HL-60 (cell line): ENCODE results near the gene DLG5.

Experiments used
- DNase-seq, 2 experiments: peaks; one replicate each; pipeline ENCODE4 v3.0.0-alpha.2; 2010 to 2020; ENCODE audit warnings: low read depth in 1 of 2, low spot score in 1 of 2
- H3K27ac ChIP-seq: fragments of 250-450 bp; sonication (Bioruptor Pico); replicated peaks from 2 replicates; pipeline ENCODE4 v1.5.1; 2020; ENCODE audit warnings: mild to moderate bottlenecking, moderate library complexity
- H3K27me3 ChIP-seq: fragments of 250-450 bp; sonication (Bioruptor Pico); 2 replicates; pipeline ENCODE4 v1.5.1; 2021; ENCODE audit warnings: mild to moderate bottlenecking, moderate library complexity; ENCODE audit not compliant: insufficient read depth, poor library complexity, severe bottlenecking
- H3K4me3 ChIP-seq: replicated peaks from 2 replicates; pipeline ENCODE4 v1.5.1; 2011; ENCODE audit warnings: mild to moderate bottlenecking, control low read depth, low read length; ENCODE audit not compliant: insufficient read depth
- CTCF ChIP-seq: IDR thresholded peaks from one replicate; pipeline ENCODE4 v1.5.1; 2011; ENCODE audit warnings: low read length, control low read depth, inconsistent platforms; ENCODE audit not compliant: insufficient read depth
- GABPA ChIP-seq: IDR thresholded peaks from 2 replicates; pipeline ENCODE4 v1.6.1; 2012; ENCODE audit warnings: low read depth
- POLR2AphosphoS5 ChIP-seq: IDR thresholded peaks from 2 replicates; pipeline ENCODE4 v1.6.1; 2012; ENCODE audit warnings: low read depth
- SPI1 ChIP-seq: IDR thresholded peaks from 2 replicates; pipeline ENCODE4 v1.6.1; 2012; ENCODE audit warnings: low read depth, mild to moderate bottlenecking, borderline replicate concordance
- TF ChIP-seq, protein P1 (sequence below): IDR thresholded peaks from 2 replicates; pipeline ENCODE4 v1.6.1; 2012; ENCODE audit warnings: low read depth; ENCODE audit not compliant: insufficient replicate concordance

The DLG5 gene

GRCh38 chr10:77925795-77926565 lies 575 bp downstream of the DLG5 start:
- TF ChIP-seq POLR2AphosphoS5: no peak
- no peak for TF ChIP-seq SPI1
- TF ChIP-seq GABPA: no peak
- no peak for TF ChIP-seq CTCF
- TF ChIP-seq, protein P1, sequence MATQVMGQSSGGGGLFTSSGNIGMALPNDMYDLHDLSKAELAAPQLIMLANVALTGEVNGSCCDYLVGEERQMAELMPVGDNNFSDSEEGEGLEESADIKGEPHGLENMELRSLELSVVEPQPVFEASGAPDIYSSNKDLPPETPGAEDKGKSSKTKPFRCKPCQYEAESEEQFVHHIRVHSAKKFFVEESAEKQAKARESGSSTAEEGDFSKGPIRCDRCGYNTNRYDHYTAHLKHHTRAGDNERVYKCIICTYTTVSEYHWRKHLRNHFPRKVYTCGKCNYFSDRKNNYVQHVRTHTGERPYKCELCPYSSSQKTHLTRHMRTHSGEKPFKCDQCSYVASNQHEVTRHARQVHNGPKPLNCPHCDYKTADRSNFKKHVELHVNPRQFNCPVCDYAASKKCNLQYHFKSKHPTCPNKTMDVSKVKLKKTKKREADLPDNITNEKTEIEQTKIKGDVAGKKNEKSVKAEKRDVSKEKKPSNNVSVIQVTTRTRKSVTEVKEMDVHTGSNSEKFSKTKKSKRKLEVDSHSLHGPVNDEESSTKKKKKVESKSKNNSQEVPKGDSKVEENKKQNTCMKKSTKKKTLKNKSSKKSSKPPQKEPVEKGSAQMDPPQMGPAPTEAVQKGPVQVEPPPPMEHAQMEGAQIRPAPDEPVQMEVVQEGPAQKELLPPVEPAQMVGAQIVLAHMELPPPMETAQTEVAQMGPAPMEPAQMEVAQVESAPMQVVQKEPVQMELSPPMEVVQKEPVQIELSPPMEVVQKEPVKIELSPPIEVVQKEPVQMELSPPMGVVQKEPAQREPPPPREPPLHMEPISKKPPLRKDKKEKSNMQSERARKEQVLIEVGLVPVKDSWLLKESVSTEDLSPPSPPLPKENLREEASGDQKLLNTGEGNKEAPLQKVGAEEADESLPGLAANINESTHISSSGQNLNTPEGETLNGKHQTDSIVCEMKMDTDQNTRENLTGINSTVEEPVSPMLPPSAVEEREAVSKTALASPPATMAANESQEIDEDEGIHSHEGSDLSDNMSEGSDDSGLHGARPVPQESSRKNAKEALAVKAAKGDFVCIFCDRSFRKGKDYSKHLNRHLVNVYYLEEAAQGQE: no peak
- no peak overlapping the region for H3K27ac ChIP-seq
- DNase-seq: peak in 1 of 2 experiments; percentile 23
- H3K27me3 ChIP-seq: peaks cover 41% of the 10 kb centered on the region
- peak overlapping the region; percentile 60 for H3K4me3 ChIP-seq

- DNase-seq: no peak
- Histone ChIP-seq H3K27ac (no peak overlapping the region), H3K4me3 (no peak overlapping the region), H3K27me3 (peaks cover 41% of the 10 kb centered on the region)
- TF ChIP-seq SPI1 (no peak), GABPA (no peak), POLR2AphosphoS5 (no peak), CTCF (no peak)
- TF ChIP-seq, protein P1: no peak
Measured at GRCh38 chr10:77925410-77925794, 1.2 kb downstream of the DLG5 start.

- H3K4me3 ChIP-seq: no peak overlapping the region
- no peak for DNase-seq
- peaks cover 20% of the 10 kb centered on the region for H3K27me3 ChIP-seq
- no peak for TF ChIP-seq CTCF
- no peak for TF ChIP-seq GABPA
- TF ChIP-seq, protein P1: no peak
- TF ChIP-seq SPI1: no peak
- no peak for TF ChIP-seq POLR2AphosphoS5
- H3K27ac ChIP-seq: no peak overlapping the region
Measured at GRCh38 chr10:77922566-77923179, 3.9 kb downstream of the DLG5 start.
